ENCODE data around the gene KCNMB1.

GRCh38 chr5:170348137-170348633 lies 41.0 kb downstream of the KCNMB1 start:
- TF ChIP-seq ZNF639 (CRISPR knock-in tag; conservative IDR thresholded peaks at IDR 0.05) (no peak), ESRRA (CRISPR knock-in tag; IDR thresholded peaks at IDR 0.05; ENCODE audit: low read depth) (no peak), ZFAT (CRISPR knock-in tag; conservative IDR thresholded peaks at IDR 0.05) (no peak), ZBTB26 (CRISPR knock-in tag; IDR thresholded peaks at IDR 0.05; ENCODE audit: borderline replicate concordance) (no peak), MAX (IDR thresholded peaks at IDR 0.05) (no peak), CTCF (CRISPR knock-in tag; IDR thresholded peaks at IDR 0.05) (no peak), RFXAP (CRISPR knock-in tag; IDR thresholded peaks at IDR 0.05; ENCODE audit: borderline replicate concordance) (no peak), THAP9 (CRISPR knock-in tag; IDR thresholded peaks at IDR 0.05; ENCODE audit: borderline replicate concordance) (no peak), AKNA (CRISPR knock-in tag; IDR thresholded peaks at IDR 0.05; ENCODE audit: borderline replicate concordance) (no peak), KAT8 (CRISPR knock-in tag; IDR thresholded peaks at IDR 0.05) (no peak), POLR2A (IDR thresholded peaks at IDR 0.05; ENCODE audit: insufficient read depth in 1 of 2, low read depth in 2 of 2, low read length in 2 of 2) (no peak)
